Mononuclear cell (primary cell): ENCODE data around the gene ECT2. TPM values are rescaled to one million over a fixed set of nuclear protein-coding genes. Genes with fewer than 3 reads are reported as not detected.

ENCODE experiments used
- H3K27me3 ChIP-seq: 2 replicates; pipeline ENCODE4 v1.6.0; 2011; ENCODE audit warnings: low read length, control low read depth; ENCODE audit not compliant: insufficient read depth
- H3K4me1 ChIP-seq: 2 replicates; pipeline ENCODE4 v1.5.1; 2011; ENCODE audit warnings: mild to moderate bottlenecking, low read length, control low read depth; ENCODE audit not compliant: insufficient read depth
- H3K4me3 ChIP-seq: 2 replicates; pipeline ENCODE4 v1.5.1; 2011; ENCODE audit warnings: mild to moderate bottlenecking, low read length, moderate library complexity
- H3K9me3 ChIP-seq: 2 replicates; pipeline ENCODE4 v1.5.1; 2011; ENCODE audit warnings: low read depth, mild to moderate bottlenecking, control low read depth, low read length
- total RNA-seq: library from RNA; depleted of rRNA; stranded (reverse); fragments of >200 nt; gene quantifications from one replicate; pipeline ENCODE4 v1.2.3, GENCODE V29; 2012

ECT2 gene
- total RNA-seq, 1 donor: 4.1 TPM

GRCh38 chr3:172770382-172770781, 19.9 kb downstream of the ECT2 start:
- Histone ChIP-seq H3K4me1 (no peaks in the 10 kb centered on the region), H3K27me3 (no peaks in the 10 kb centered on the region), H3K9me3 (no peaks in the 10 kb centered on the region), H3K4me3 (no peak overlapping the region)

- Histone ChIP-seq H3K9me3 (no peaks in the 10 kb centered on the region), H3K27me3 (no peaks in the 10 kb centered on the region), H3K4me1 (no peaks in the 10 kb centered on the region), H3K4me3 (no peak overlapping the region)
These were observed 21.1 kb downstream of the ECT2 start for GRCh38 chr3:172771672-172772071.

- no peaks in the 10 kb centered on the region for H3K9me3 ChIP-seq
- no peak overlapping the region for H3K4me3 ChIP-seq
- H3K4me1 ChIP-seq: no peaks in the 10 kb centered on the region
- H3K27me3 ChIP-seq: no peaks in the 10 kb centered on the region
These were observed 25.7 kb downstream of the ECT2 start for GRCh38 chr3:172776049-172776717.

GRCh38 chr3:172777901-172778300, 27.4 kb downstream of the ECT2 start:
- H3K4me3 ChIP-seq: no peak overlapping the region
- H3K27me3 ChIP-seq: no peaks in the 10 kb centered on the region
- H3K9me3 ChIP-seq: no peaks in the 10 kb centered on the region
- H3K4me1 ChIP-seq: no peaks in the 10 kb centered on the region

GRCh38 chr3:172782235-172782634, 31.7 kb downstream of the ECT2 start:
- Histone ChIP-seq H3K27me3 (no peaks in the 10 kb centered on the region), H3K4me1 (no peaks in the 10 kb centered on the region), H3K9me3 (no peaks in the 10 kb centered on the region), H3K4me3 (no peak overlapping the region)

GRCh38 chr3:172786036-172786435, 35.5 kb downstream of the ECT2 start:
- H3K4me1 ChIP-seq: no peaks in the 10 kb centered on the region
- H3K4me3 ChIP-seq: no peak overlapping the region
- no peaks in the 10 kb centered on the region for H3K9me3 ChIP-seq
- H3K27me3 ChIP-seq: no peaks in the 10 kb centered on the region

DNA sequence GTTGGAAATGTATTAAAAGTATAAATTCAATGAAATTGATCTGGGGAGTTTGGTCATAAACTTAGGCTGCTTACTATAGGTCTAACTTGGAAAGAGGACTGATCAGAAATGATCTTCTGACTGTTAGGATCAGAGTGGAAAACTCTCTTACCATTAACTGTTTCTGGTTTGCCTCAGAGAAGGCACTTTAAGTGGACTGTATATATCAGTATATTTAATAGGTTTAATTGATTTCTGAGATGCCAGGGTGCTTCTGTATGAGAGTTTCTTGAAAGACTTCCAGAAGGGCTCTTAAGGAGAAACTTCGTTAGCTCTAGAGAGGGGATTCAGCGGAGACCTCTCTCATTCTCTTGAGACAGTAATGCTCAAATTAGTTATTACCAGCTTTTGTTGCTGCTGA, 36.5 kb downstream of the ECT2 start:
- Histone ChIP-seq H3K4me3 (no peak overlapping the region), H3K9me3 (no peaks in the 10 kb centered on the region), H3K4me1 (no peaks in the 10 kb centered on the region), H3K27me3 (no peaks in the 10 kb centered on the region)

- Histone ChIP-seq H3K4me3 (no peak overlapping the region), H3K9me3 (no peaks in the 10 kb centered on the region), H3K27me3 (no peaks in the 10 kb centered on the region), H3K4me1 (no peaks in the 10 kb centered on the region)
These were observed 37.2 kb downstream of the ECT2 start for GRCh38 chr3:172787746-172788145.

DNA sequence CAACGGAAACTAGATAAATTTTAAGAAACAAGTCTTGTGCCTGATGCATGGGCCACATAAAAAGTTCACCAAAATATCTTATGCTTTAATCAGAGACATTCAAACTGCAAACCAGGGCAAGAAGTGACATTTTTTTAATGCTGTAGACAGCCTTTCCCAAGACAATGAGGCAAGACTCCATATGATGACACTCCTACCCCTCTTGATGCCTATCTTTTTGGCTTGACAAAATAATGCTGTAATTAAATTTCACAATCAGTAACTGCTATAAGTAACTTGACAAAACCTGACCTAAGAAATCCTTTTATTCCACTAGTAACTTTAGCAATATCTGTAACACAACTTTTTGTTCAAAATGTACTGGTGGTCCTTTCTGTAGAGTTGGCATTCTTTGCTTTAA, 48.7 kb downstream of the ECT2 start:
- Histone ChIP-seq H3K9me3 (no peaks in the 10 kb centered on the region), H3K4me1 (no peaks in the 10 kb centered on the region), H3K4me3 (no peak overlapping the region), H3K27me3 (no peaks in the 10 kb centered on the region)

DNA sequence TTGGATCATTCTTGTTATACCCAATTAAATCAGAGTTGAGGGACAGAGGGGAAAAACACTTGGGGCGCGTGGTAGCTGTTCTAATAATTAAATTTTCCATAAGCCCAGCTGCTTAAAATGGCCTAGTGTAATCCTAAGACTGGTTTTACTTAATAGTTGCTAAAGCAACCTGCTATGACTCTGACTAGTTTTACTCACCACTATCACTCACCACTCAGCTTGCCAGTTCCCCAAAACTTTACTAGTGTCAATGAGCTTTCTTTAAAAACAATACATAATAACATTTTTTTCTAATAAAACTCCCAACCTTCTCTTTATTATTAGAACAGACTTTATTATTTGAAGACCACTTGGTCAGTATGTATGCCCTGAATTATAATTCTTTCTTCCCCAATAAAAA, 49.6 kb downstream of the ECT2 start:
- Histone ChIP-seq H3K27me3 (no peaks in the 10 kb centered on the region), H3K4me1 (no peaks in the 10 kb centered on the region), H3K4me3 (no peak overlapping the region), H3K9me3 (no peaks in the 10 kb centered on the region)

DNA sequence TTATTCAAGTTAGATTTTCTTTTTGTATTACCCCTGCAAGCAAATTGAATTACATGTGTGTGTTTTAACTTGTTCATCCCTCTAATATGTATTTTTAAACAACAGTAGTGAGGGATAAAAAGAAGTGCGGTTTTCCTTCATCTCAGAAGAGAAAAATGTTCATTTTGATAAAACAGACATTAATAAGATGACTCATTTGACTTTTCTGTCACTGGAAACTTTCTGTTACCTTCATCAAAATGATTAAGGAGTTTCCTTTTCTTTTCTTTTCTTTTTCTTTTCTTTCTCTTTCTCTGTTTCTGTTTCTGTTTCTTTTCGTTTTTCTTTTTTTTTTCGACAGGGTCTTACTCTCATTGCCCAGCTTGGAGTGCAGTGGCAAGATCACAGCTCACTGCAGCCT, 53.0 kb downstream of the ECT2 start:
- Histone ChIP-seq H3K9me3 (no peaks in the 10 kb centered on the region), H3K27me3 (no peaks in the 10 kb centered on the region), H3K4me1 (no peaks in the 10 kb centered on the region), H3K4me3 (no peak overlapping the region)

DNA sequence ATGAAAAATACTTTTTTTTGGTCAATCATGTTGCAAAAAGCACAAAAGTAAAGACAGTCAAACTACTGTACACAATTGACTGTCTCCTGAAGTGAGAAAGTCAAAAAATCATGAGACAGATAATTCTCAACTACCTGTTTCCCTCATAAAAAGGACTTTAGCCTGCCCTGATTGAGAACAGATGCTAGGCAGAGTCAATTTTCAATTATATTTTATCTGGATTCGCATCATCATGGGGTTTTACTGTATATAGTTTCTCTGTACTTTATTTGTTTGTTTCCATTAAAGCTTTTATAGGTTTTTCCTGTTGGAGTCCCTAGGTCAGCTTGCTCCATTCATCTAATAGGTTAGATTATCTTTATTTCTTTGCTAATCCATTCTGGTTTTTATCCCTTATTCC, 53.8 kb downstream of the ECT2 start:
- Histone ChIP-seq H3K27me3 (no peaks in the 10 kb centered on the region), H3K4me3 (no peak overlapping the region), H3K9me3 (no peaks in the 10 kb centered on the region), H3K4me1 (no peaks in the 10 kb centered on the region)

- Histone ChIP-seq H3K4me3 (no peak overlapping the region), H3K27me3 (no peaks in the 10 kb centered on the region), H3K4me1 (no peaks in the 10 kb centered on the region), H3K9me3 (no peaks in the 10 kb centered on the region)
These were observed 58.5 kb downstream of the ECT2 start for GRCh38 chr3:172808969-172809546.

- no peaks in the 10 kb centered on the region for H3K4me1 ChIP-seq
- no peak overlapping the region for H3K4me3 ChIP-seq
- no peaks in the 10 kb centered on the region for H3K27me3 ChIP-seq
- H3K9me3 ChIP-seq: no peaks in the 10 kb centered on the region
These were observed 60.6 kb downstream of the ECT2 start for GRCh38 chr3:172811099-172811498.

DNA sequence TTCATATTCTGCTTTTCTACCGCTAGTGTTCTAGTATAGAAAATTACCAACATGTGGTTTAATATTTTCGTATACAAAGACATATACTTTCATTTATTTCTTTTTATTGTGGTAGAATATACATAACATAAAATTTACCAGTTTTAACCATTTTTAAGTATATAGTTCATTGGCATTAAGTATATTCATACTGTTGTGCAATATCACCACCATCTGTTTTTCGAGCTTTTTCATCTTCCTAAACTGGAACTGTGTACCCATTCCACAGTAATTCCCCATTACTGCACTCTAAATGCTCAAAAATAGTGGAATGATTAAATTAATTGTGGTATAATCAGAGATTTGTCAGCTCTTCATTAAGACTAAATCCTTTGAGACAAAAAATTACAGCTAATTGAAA, 62.9 kb downstream of the ECT2 start:
- Histone ChIP-seq H3K27me3 (no peaks in the 10 kb centered on the region), H3K4me3 (no peak overlapping the region), H3K4me1 (no peaks in the 10 kb centered on the region), H3K9me3 (no peaks in the 10 kb centered on the region)

- Histone ChIP-seq H3K27me3 (no peaks in the 10 kb centered on the region), H3K9me3 (no peaks in the 10 kb centered on the region), H3K4me1 (no peaks in the 10 kb centered on the region), H3K4me3 (no peak overlapping the region)
These were observed 64.2 kb downstream of the ECT2 start for GRCh38 chr3:172814738-172815137.
